Colonic mucosa (tissue), 4 donors: ENCODE data around the gene BAZ2B. TPM values are rescaled to one million over a fixed set of nuclear protein-coding genes. Genes with fewer than 3 reads are reported as not detected.

Experiments
- DNase-seq: peaks from one replicate; pipeline ENCODE4 v3.0.0-alpha.2; 2020
- H3K27ac ChIP-seq: fragments of 200-600 bp; one replicate; pipeline ENCODE4 v1.8.0; 2021
- H3K27me3 ChIP-seq: fragments of 200-600 bp; one replicate; pipeline ENCODE4 v1.8.0; 2021
- H3K36me3 ChIP-seq: fragments of 200-600 bp; one replicate; pipeline ENCODE4 v1.8.0; 2021
- H3K4me1 ChIP-seq: fragments of 200-600 bp; one replicate; pipeline ENCODE4 v1.8.0; 2021; ENCODE audit warnings: mild to moderate bottlenecking
- H3K4me3 ChIP-seq: fragments of 200-600 bp; one replicate; pipeline ENCODE4 v1.8.0; 2021
- H3K9ac ChIP-seq, 2 donors: one replicate each; pipeline ENCODE4 v1.7.0; 2013; ENCODE audit warnings: control low read depth in 2 of 2, low read depth in 2 of 2, low read length in 2 of 2
- H3K9me3 ChIP-seq: fragments of 200-600 bp; one replicate; pipeline ENCODE4 v1.8.0; 2021
- CTCF ChIP-seq: fragments of 200-600 bp; IDR thresholded peaks from one replicate; pipeline ENCODE4 v1.8.0; 2022; ENCODE audit warnings: antibody characterized with exemption, mild to moderate bottlenecking
- intact Hi-C: fragments of 100-400 bp; cut with DNase I; formaldehyde crosslinking; loops from one replicate; pipeline ENCODE4 v1.14.1; 2022
- total RNA-seq, 2 donors: library from RNA; stranded (reverse); fragmentation: NEBNext Ultra II Directional in 1 of 2; extraction: Animal tissue kit (Norgen Biotek cat#: 25700) in 1 of 2; gene quantifications; one replicate each; pipeline ENCODE4 v1.2.1, GENCODE V29; 2021
- donor health status: healthy.
- donor health status: DM: no; HTN: no; CAD: no.
- donor health status: DM: no; HTN: no; CAD: no.

The BAZ2B gene
- total RNA-seq, 2 donors from 2014 or later: 36.7 to 60.9 TPM

GRCh38 chr2:159531475-159531874, 84.9 kb downstream of the BAZ2B start:
- Histone ChIP-seq H3K27me3 (no peaks in the 10 kb centered on the region), H3K4me1 (no peaks in the 10 kb centered on the region), H3K36me3 (no peaks in the 10 kb centered on the region), H3K27ac (no peak overlapping the region), H3K9me3 (no peaks in the 10 kb centered on the region), H3K4me3 (no peak overlapping the region), H3K9ac (no peak overlapping the region)
- intact Hi-C loops: no loop called here
- TF ChIP-seq CTCF: no peak
- DNase-seq: no peak

GRCh38 chr2:159526433-159526832, 89.9 kb downstream of the BAZ2B start:
- no peak overlapping the region for H3K4me3 ChIP-seq
- no peak for TF ChIP-seq CTCF
- no peaks in the 10 kb centered on the region for H3K27me3 ChIP-seq
- H3K36me3 ChIP-seq: no peaks in the 10 kb centered on the region
- no peaks in the 10 kb centered on the region for H3K4me1 ChIP-seq
- H3K9me3 ChIP-seq: no peaks in the 10 kb centered on the region
- H3K9ac ChIP-seq: no peak overlapping the region
- intact Hi-C loops: no loop called here
- DNase-seq: no peak
- no peak overlapping the region for H3K27ac ChIP-seq

GRCh38 chr2:159525012-159525411, 91.3 kb downstream of the BAZ2B start:
- no peak for DNase-seq
- no peaks in the 10 kb centered on the region for H3K36me3 ChIP-seq
- no peaks in the 10 kb centered on the region for H3K9me3 ChIP-seq
- no peak overlapping the region for H3K9ac ChIP-seq
- H3K4me3 ChIP-seq: no peak overlapping the region
- intact Hi-C loops: no loop called here
- no peak overlapping the region for H3K27ac ChIP-seq
- no peaks in the 10 kb centered on the region for H3K27me3 ChIP-seq
- no peaks in the 10 kb centered on the region for H3K4me1 ChIP-seq
- no peak for TF ChIP-seq CTCF

GRCh38 chr2:159521272-159521671, 95.1 kb downstream of the BAZ2B start:
- no peak for DNase-seq
- intact Hi-C loops: no loop called here
- Histone ChIP-seq H3K4me3 (no peak overlapping the region), H3K9me3 (no peaks in the 10 kb centered on the region), H3K9ac (no peak overlapping the region), H3K4me1 (no peaks in the 10 kb centered on the region), H3K27me3 (no peaks in the 10 kb centered on the region), H3K27ac (no peak overlapping the region), H3K36me3 (no peaks in the 10 kb centered on the region)
- TF ChIP-seq CTCF: no peak

- no peaks in the 10 kb centered on the region for H3K36me3 ChIP-seq
- no peak for TF ChIP-seq CTCF
- intact Hi-C loops: no loop called here
- H3K27ac ChIP-seq: no peak overlapping the region
- no peaks in the 10 kb centered on the region for H3K27me3 ChIP-seq
- no peaks in the 10 kb centered on the region for H3K9me3 ChIP-seq
- no peak overlapping the region for H3K9ac ChIP-seq
- H3K4me3 ChIP-seq: no peak overlapping the region
- no peak for DNase-seq
- H3K4me1 ChIP-seq: no peaks in the 10 kb centered on the region
These were observed 97.9 kb downstream of the BAZ2B start for GRCh38 chr2:159518321-159519005.
